Endothelial cell of umbilical vein (primary cell): ENCODE measurements around the gene HESX1. TPM values are rescaled to one million over a fixed set of nuclear protein-coding genes. Genes with fewer than 3 reads are reported as not detected.

Experiments used
- BruUV-seq: library from RNA; stranded (reverse); fragments of 400-500 nt; replicated peaks from 2 replicates; lab custom pipeline; 2021; lab: Mats Ljungman, UMichigan
- CTCF ChIA-PET: fragments of 300-600, 350-600 bp; sonication (Branson Sonifier 250); formaldehyde crosslinking; loops from one replicate; lab custom pipeline; 2021; ENCODE audit warnings: antibody characterized with exemption, inconsistent platforms; lab: Charles Lee
- POLR2A ChIA-PET: fragments of 300-600, 350-600 bp; sonication (Branson Sonifier 250); formaldehyde crosslinking; loops from one replicate; lab custom pipeline; 2021; ENCODE audit warnings: antibody characterized with exemption, inconsistent platforms; lab: Charles Lee
- DNase-seq: peaks from one replicate; pipeline ENCODE4 v3.0.0-alpha.2; 2011; ENCODE audit warnings: low read depth, low spot score
- FAIRE-seq: peaks from 2 replicates; lab custom pipeline; 2011; peaks lifted over from hg19 to GRCh38; lab: Jason Lieb, UNC
- H2AFZ ChIP-seq: 2 replicates; pipeline ENCODE4 v1.6.0; 2012; ENCODE audit warnings: low read depth, low read length, control low read depth, inconsistent platforms
- H3K27ac ChIP-seq: 2 replicates; pipeline ENCODE4 v1.5.1; 2011; ENCODE audit warnings: low read depth, mild to moderate bottlenecking, control low read depth, low read length, moderate library complexity; ENCODE audit not compliant: insufficient read depth
- H3K27me3 ChIP-seq, 2 experiments: 2 replicates each; pipeline versions ENCODE4 v1.6.0 to v1.6.1; 2011; ENCODE audit warnings: low read length in 2 of 2, mixed read lengths in 1 of 2; ENCODE audit not compliant: control insufficient read depth in 2 of 2, insufficient read depth in 2 of 2
- H3K36me3 ChIP-seq, 2 experiments: 2 replicates in 1 of 2; 3 replicates in 1 of 2; pipeline ENCODE4 v1.5.1; 2011; ENCODE audit warnings: low read length in 2 of 2, mild to moderate bottlenecking in 1 of 2, moderate library complexity in 1 of 2; ENCODE audit not compliant: control insufficient read depth in 2 of 2, insufficient read depth in 2 of 2; ENCODE audit errors: extremely low read depth in 1 of 2
- H3K4me1 ChIP-seq: 3 replicates; pipeline ENCODE4 v1.5.1; 2011; ENCODE audit warnings: mild to moderate bottlenecking, low read length; ENCODE audit not compliant: control insufficient read depth, insufficient read depth; ENCODE audit errors: extremely low read depth
- H3K4me2 ChIP-seq: 2 replicates; pipeline ENCODE4 v1.6.1; 2011; ENCODE audit warnings: low read length, control low read depth, mixed read lengths; ENCODE audit not compliant: insufficient read depth
- H3K4me3 ChIP-seq, 3 experiments: fragments of 200-600 bp in 1 of 3; sonication (generic), shearing (Covaris generic) in 1 of 3; replicated peaks in 1 of 3; 2 replicates each; pipeline ENCODE4 v1.5.1; 2011 to 2016; ENCODE audit warnings: control low read depth in 3 of 3, low read length in 3 of 3, mild to moderate bottlenecking in 2 of 3, inconsistent platforms in 1 of 3, low read depth in 1 of 3, moderate library complexity in 1 of 3; ENCODE audit not compliant: insufficient read depth in 1 of 3
- H3K79me2 ChIP-seq: 2 replicates; pipeline ENCODE4 v1.6.0; 2012; ENCODE audit warnings: low read length, inconsistent platforms; ENCODE audit not compliant: control insufficient read depth, insufficient read depth
- H3K9ac ChIP-seq: replicated peaks from 2 replicates; pipeline ENCODE3; 2011; ENCODE audit warnings: low read length, control low read depth; ENCODE audit not compliant: insufficient read depth; ENCODE audit errors: extremely low read depth
- H3K9me1 ChIP-seq: replicated peaks from 3 replicates; pipeline ENCODE4 v1.6.0; 2011; ENCODE audit warnings: mild to moderate bottlenecking, low read length; ENCODE audit not compliant: control insufficient read depth, insufficient read depth; ENCODE audit errors: extremely low read depth
- H3K9me3 ChIP-seq: replicated peaks from 2 replicates; pipeline ENCODE4 v1.5.1; 2012; ENCODE audit warnings: low read length, inconsistent platforms; ENCODE audit not compliant: control insufficient read depth, insufficient read depth
- H4K20me1 ChIP-seq: replicated peaks from 2 replicates; pipeline ENCODE3; 2011; ENCODE audit warnings: mild to moderate bottlenecking, low read length; ENCODE audit not compliant: control insufficient read depth, insufficient read depth; ENCODE audit errors: extremely low read depth
- EZH2 ChIP-seq: IDR thresholded peaks from 2 replicates; pipeline ENCODE4 v1.6.1; 2012; ENCODE audit warnings: borderline replicate concordance, low read depth, mild to moderate bottlenecking, moderate library complexity, low read length, inconsistent platforms; ENCODE audit not compliant: severe bottlenecking
- FOS ChIP-seq: IDR thresholded peaks from 2 replicates; pipeline ENCODE4 v1.6.1; 2011; ENCODE audit warnings: mild to moderate bottlenecking, low read length, moderate library complexity, borderline replicate concordance; ENCODE audit not compliant: insufficient read depth
- GATA2 ChIP-seq: IDR thresholded peaks from 2 replicates; pipeline ENCODE4 v1.7.0; 2011; ENCODE audit warnings: low read depth, mild to moderate bottlenecking, moderate library complexity, mixed read lengths, low read length; ENCODE audit not compliant: insufficient read length, insufficient read depth
- JUN ChIP-seq: IDR thresholded peaks from 2 replicates; pipeline ENCODE4 v1.6.1; 2011; ENCODE audit warnings: borderline replicate concordance, low read depth; ENCODE audit not compliant: insufficient read length, insufficient read depth
- MYC ChIP-seq: IDR thresholded peaks from one replicate; pipeline ENCODE4 v1.6.1; 2011; ENCODE audit warnings: mild to moderate bottlenecking, low read depth, low read length
- POLR2A ChIP-seq: IDR thresholded peaks from 2 replicates; pipeline ENCODE4 v1.6.1; 2012; ENCODE audit warnings: low read depth, mild to moderate bottlenecking, control low read depth, low read length
- POLR2AphosphoS5 ChIP-seq: IDR thresholded peaks from 2 replicates; pipeline ENCODE4 v1.6.1; 2012; ENCODE audit warnings: low read depth, mild to moderate bottlenecking, control low read depth, low read length, moderate library complexity; ENCODE audit not compliant: insufficient read depth
- dilution Hi-C: fragments of 300-500 bp; cut with MboI; formaldehyde crosslinking; loops from one replicate; pipeline ENCODE4 v1.15.0; 2019; ENCODE audit warnings: low sequenced_read_pairs; ENCODE audit not compliant: extremely low pct_ligation_motif_present
- intact Hi-C: fragments of 100-400 bp; cut with micrococcal nuclease; formaldehyde crosslinking; loops from one replicate; pipeline ENCODE4 v1.10.0; 2022
- polyA plus RNA-seq, 4 experiments: library from polyadenylated mRNA; depleted of rRNA in 3 of 4; stranded (reverse) in 3 of 4; unstranded in 1 of 4; fragments of >200 nt; gene quantifications; 2 replicates each; pipeline versions ENCODE4 v1.2.1 to v1.2.3, GENCODE V29; 2011 to 2012; ENCODE audit warnings: missing spikeins in 1 of 4
- total RNA-seq: library from RNA; stranded (reverse); gene quantifications from 2 replicates; pipeline ENCODE4 v1.2.3, GENCODE V29; 2021
- TF ChIP-seq, protein P1 (sequence below): IDR thresholded peaks from 2 replicates; pipeline ENCODE4 v1.6.1; 2011; ENCODE audit not compliant: insufficient read depth, insufficient read length
- TF ChIP-seq, protein P2 (sequence below), 2 donors: IDR thresholded peaks; 1 replicate in 1 of 2; 2 replicates in 1 of 2; pipeline ENCODE4 v1.5.1; 2011; ENCODE audit warnings: low read length in 2 of 2, mild to moderate bottlenecking in 2 of 2, moderate library complexity in 2 of 2, control low read depth in 1 of 2, inconsistent platforms in 1 of 2, low read depth in 1 of 2; ENCODE audit not compliant: insufficient read depth in 1 of 2; ENCODE audit errors: extremely low read depth in 1 of 2

Gene HESX1
- total and polyA plus RNA-seq, 2 donors (not counting 3 experiments of a cell fraction or from before 2014, with no cell fraction given), result 0.21 to 0.58 TPM

DNA sequence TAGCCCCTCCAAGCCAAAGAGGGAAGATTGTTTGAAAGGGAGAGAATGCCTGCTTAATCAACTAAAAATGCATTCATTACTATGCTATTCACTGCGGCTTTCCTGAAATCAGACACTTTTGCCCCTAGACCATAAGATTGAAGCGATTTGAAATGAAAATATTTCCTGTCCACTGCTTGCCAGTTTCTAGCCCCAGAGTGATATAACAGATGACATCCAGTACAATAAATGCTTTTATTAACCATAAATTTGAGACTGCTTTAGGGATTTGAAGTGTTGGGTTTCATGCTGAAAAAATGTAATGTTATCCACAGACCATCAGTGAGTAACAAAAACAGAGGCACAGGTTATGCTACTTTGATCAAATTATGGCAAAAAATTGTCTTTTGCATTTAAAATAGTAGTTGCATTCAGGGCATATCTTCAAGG, 48.7 kb downstream of the HESX1 start:
- peak overlapping the region in 1 of 3 experiments; percentile 1 for H3K4me3 ChIP-seq
- intact Hi-C loops, result loop anchor here (1.0 to 10.0 kb wide), 3 partner anchors 8 to 156 kb away; no protein-coding TSS in a partner anchor
- H3K79me2 ChIP-seq, result no peaks in the 10 kb centered on the region
- dilution Hi-C loops, result no loop called here
- ChIA-PET CTCF (no interaction called here), POLR2A (no interaction called here)
- no peaks in the 10 kb centered on the region for H3K9me1 ChIP-seq
- peak; percentile 87 for FAIRE-seq
- no peak overlapping the region for H2AFZ ChIP-seq
- H4K20me1 ChIP-seq, result no peaks in the 10 kb centered on the region
- H3K9me3 ChIP-seq, result no peaks in the 10 kb centered on the region
- BruUV-seq, result no TSS peak
- peaks cover 41 to 51% of the 10 kb centered on the region in 2 experiments for H3K27me3 ChIP-seq
- H3K9ac ChIP-seq, result no peak overlapping the region
- H3K4me1 ChIP-seq, result peaks cover 17% of the 10 kb centered on the region
- no peaks in the 10 kb centered on the region for H3K36me3 ChIP-seq
- TF ChIP-seq MYC (no peak), GATA2 (peak; percentile 90), JUN (no peak), FOS (peak; percentile 32), EZH2 (no peak), POLR2AphosphoS5 (peak; percentile 64), POLR2A (no peak)
- TF ChIP-seq, protein P1, sequence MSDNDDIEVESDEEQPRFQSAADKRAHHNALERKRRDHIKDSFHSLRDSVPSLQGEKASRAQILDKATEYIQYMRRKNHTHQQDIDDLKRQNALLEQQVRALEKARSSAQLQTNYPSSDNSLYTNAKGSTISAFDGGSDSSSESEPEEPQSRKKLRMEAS, result no peak
- TF ChIP-seq, protein P2, sequence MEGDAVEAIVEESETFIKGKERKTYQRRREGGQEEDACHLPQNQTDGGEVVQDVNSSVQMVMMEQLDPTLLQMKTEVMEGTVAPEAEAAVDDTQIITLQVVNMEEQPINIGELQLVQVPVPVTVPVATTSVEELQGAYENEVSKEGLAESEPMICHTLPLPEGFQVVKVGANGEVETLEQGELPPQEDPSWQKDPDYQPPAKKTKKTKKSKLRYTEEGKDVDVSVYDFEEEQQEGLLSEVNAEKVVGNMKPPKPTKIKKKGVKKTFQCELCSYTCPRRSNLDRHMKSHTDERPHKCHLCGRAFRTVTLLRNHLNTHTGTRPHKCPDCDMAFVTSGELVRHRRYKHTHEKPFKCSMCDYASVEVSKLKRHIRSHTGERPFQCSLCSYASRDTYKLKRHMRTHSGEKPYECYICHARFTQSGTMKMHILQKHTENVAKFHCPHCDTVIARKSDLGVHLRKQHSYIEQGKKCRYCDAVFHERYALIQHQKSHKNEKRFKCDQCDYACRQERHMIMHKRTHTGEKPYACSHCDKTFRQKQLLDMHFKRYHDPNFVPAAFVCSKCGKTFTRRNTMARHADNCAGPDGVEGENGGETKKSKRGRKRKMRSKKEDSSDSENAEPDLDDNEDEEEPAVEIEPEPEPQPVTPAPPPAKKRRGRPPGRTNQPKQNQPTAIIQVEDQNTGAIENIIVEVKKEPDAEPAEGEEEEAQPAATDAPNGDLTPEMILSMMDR (IDR thresholded peaks at IDR 0.05; ENCODE audit: extremely low read depth in 1 of 2, insufficient read depth in 1 of 2, low read depth in 1 of 2, low read length in 2 of 2), result no peak
- H3K4me2 ChIP-seq, result peak overlapping the region; percentile 42
- H3K27ac ChIP-seq, result no peak overlapping the region
- DNase-seq, result peak; percentile 80
